HepG2 (cell line): ENCODE data around the gene NUDT13. TPM values are rescaled to one million over a fixed set of nuclear protein-coding genes. Genes with fewer than 3 reads are reported as not detected.

Experiments
- DNMT1 ChIP-seq: sonication (generic); formaldehyde crosslinking; IDR thresholded peaks from 2 replicates; pipeline ENCODE4 v1.5.1; 2020; ENCODE audit warnings: mild to moderate bottlenecking, missing genetic modification reagents
- FOXK2 ChIP-seq: fragments of 450-650 bp; IDR thresholded peaks from 2 replicates; pipeline ENCODE4 v1.6.1; 2016
- IKZF5 ChIP-seq: IDR thresholded peaks from 2 replicates; pipeline ENCODE4 v1.6.1; 2018; ENCODE audit warnings: missing genetic modification reagents, mild to moderate bottlenecking, missing compliant biosample characterization
- ISL2 ChIP-seq: sonication (generic); formaldehyde crosslinking; IDR thresholded peaks from 2 replicates; pipeline ENCODE4 v1.5.0; 2020; ENCODE audit warnings: missing genetic modification reagents
- MED1 ChIP-seq: sonication (generic); formaldehyde crosslinking; IDR thresholded peaks from 2 replicates; pipeline ENCODE4 v1.4.0; 2020; ENCODE audit warnings: missing genetic modification reagents
- MEIS1 ChIP-seq: sonication (generic); formaldehyde crosslinking; IDR thresholded peaks from 2 replicates; pipeline ENCODE4 v1.9.0; 2021; ENCODE audit warnings: mild to moderate bottlenecking, missing genetic modification reagents, moderate library complexity, borderline replicate concordance
- NFYB ChIP-seq: sonication (generic); formaldehyde crosslinking; IDR thresholded peaks from 2 replicates; pipeline ENCODE4 v1.4.0; 2020; ENCODE audit warnings: missing genetic modification reagents
- NPAS2 ChIP-seq: sonication (generic); formaldehyde crosslinking; IDR thresholded peaks from 2 replicates; pipeline ENCODE4 v1.8.0; 2022; ENCODE audit warnings: mild to moderate bottlenecking, missing genetic modification reagents, borderline replicate concordance
- PHF8 ChIP-seq: sonication (generic); formaldehyde crosslinking; IDR thresholded peaks from 2 replicates; pipeline ENCODE4 v1.5.0; 2020; ENCODE audit warnings: missing genetic modification reagents
- SMARCE1 ChIP-seq: fragments of 450-650 bp; IDR thresholded peaks from 2 replicates; pipeline ENCODE4 v1.6.1; 2017; ENCODE audit warnings: borderline replicate concordance
- TCF7 ChIP-seq: sonication (generic); IDR thresholded peaks from 2 replicates; pipeline ENCODE4 v1.6.1; 2016; ENCODE audit warnings: antibody characterized with exemption, low read depth
- TCF7L2 ChIP-seq: IDR thresholded peaks from 2 replicates; pipeline ENCODE4 v1.6.1; 2011; ENCODE audit warnings: mild to moderate bottlenecking, low read depth, low read length, moderate library complexity
- YEATS4 ChIP-seq: sonication (generic); formaldehyde crosslinking; IDR thresholded peaks from 2 replicates; pipeline ENCODE4 v1.4.0; 2020; ENCODE audit warnings: missing genetic modification reagents, borderline replicate concordance
- ZBTB39 ChIP-seq: sonication (generic); formaldehyde crosslinking; IDR thresholded peaks from 2 replicates; pipeline ENCODE4 v1.5.0; 2020; ENCODE audit warnings: missing genetic modification reagents
- ZNF317 ChIP-seq: sonication (generic); formaldehyde crosslinking; IDR thresholded peaks from 2 replicates; pipeline ENCODE4 v1.5.0; 2020; ENCODE audit warnings: mild to moderate bottlenecking, missing genetic modification reagents
- ZNF326 ChIP-seq: sonication (generic); formaldehyde crosslinking; IDR thresholded peaks from 2 replicates; pipeline ENCODE4 v1.4.0; 2020; ENCODE audit warnings: missing genetic modification reagents, borderline replicate concordance
- ZNF598 ChIP-seq: sonication (generic); formaldehyde crosslinking; IDR thresholded peaks from 2 replicates; pipeline ENCODE4 v1.5.1; 2020; ENCODE audit warnings: mild to moderate bottlenecking, missing genetic modification reagents, borderline replicate concordance
- ZNF644 ChIP-seq: IDR thresholded peaks from 2 replicates; pipeline ENCODE4 v1.6.1; 2016; ENCODE audit warnings: low read depth
- ZNF646 ChIP-seq: sonication (generic); formaldehyde crosslinking; IDR thresholded peaks from 2 replicates; pipeline ENCODE4 v1.9.0; 2021; ENCODE audit warnings: mild to moderate bottlenecking, missing genetic modification reagents
- ZNF879 ChIP-seq: sonication (generic); formaldehyde crosslinking; IDR thresholded peaks from 2 replicates; pipeline ENCODE4 v1.8.1; 2023; ENCODE audit warnings: missing genetic modification reagents
- ZSCAN20 ChIP-seq: sonication (generic); formaldehyde crosslinking; IDR thresholded peaks from 2 replicates; pipeline ENCODE4 v1.4.0; 2020; ENCODE audit warnings: missing genetic modification reagents, mild to moderate bottlenecking, borderline replicate concordance
- ZSCAN31 ChIP-seq: sonication (generic); formaldehyde crosslinking; IDR thresholded peaks from 2 replicates; pipeline ENCODE4 v1.5.0; 2020; ENCODE audit warnings: low read depth, mild to moderate bottlenecking, missing genetic modification reagents
- polyA plus RNA-seq, 8 experiments: library from polyadenylated mRNA; depleted of rRNA in 3 of 8; stranded (reverse) in 7 of 8; unstranded in 1 of 8; fragments of >200 nt; fragmentation: Illumina TruSeq in 4 of 8; extraction: Trizol in 4 of 8; gene quantifications; 2 replicates each; pipeline versions ENCODE4 v1.2.1 to v1.2.3, GENCODE V29; 2011 to 2016; ENCODE audit warnings: low read depth in 4 of 8, missing spikeins in 1 of 8, mixed read lengths in 1 of 8; ENCODE audit not compliant: insufficient read depth in 1 of 8
- total RNA-seq, 5 experiments: library from RNA; depleted of rRNA; stranded (reverse); fragments of >200 nt; fragmentation: Illumina TruSeq; extraction: Trizol; gene quantifications; 2 replicates each; pipeline ENCODE4 v1.2.3, GENCODE V29; 2016; ENCODE audit warnings: low read depth in 1 of 5

Gene NUDT13
- total and polyA plus RNA-seq, 2 of the 13 experiments (the other 11 are each of a cell fraction or from before 2014, with no cell fraction given) = 4.2 to 6.5 TPM

GRCh38 chr10:73096449-73097304 is 13.6 kb upstream of the NUDT13 start, which contains the start of gene P4HA1 (continued):
- TF ChIP-seq ZSCAN20 (CRISPR knock-in tag) (peak; percentile 91; the same call in 1 of the 2 replicates), FOXK2 (no peak), NPAS2 (CRISPR knock-in tag) (no peak), MEIS1 (CRISPR knock-in tag) (no peak), TCF7L2 (no peak), ZNF646 (CRISPR knock-in tag) (no peak), YEATS4 (peak; percentile 89; the same call in 1 of the 2 replicates), ZNF644 (CRISPR knock-in tag) (no peak), MED1 (CRISPR knock-in tag) (peak; percentile 94), ZNF598 (CRISPR knock-in tag) (peak; percentile 94), ZNF326 (CRISPR knock-in tag) (no peak), NFYB (CRISPR knock-in tag) (no peak; the same call in 1 of the 2 replicates), ZBTB39 (CRISPR knock-in tag) (no peak), ZNF317 (CRISPR knock-in tag) (peak; percentile 70), ZSCAN31 (CRISPR knock-in tag) (peak; percentile 95), IKZF5 (peak; percentile 94), DNMT1 (CRISPR knock-in tag) (peak; percentile 93; the same call in 1 of the 2 replicates), PHF8 (peak; percentile 74), TCF7 (no peak), SMARCE1 (no peak), ISL2 (CRISPR knock-in tag) (peak; percentile 76), ZNF879 (CRISPR knock-in tag) (no peak)
